Retina (tissue), 1 donor: ENCODE data around the gene BAAT.
"Not testable (repeated sequence)": the region's sequence is repeated elsewhere in the genome, so short reads cannot be mapped to it uniquely, and the experiment has no call there.

Source experiments
- DNase-seq: peaks from one replicate; pipeline ENCODE4 v3.0.0-alpha.2; 2016

Gene BAAT

GRCh38 chr9:101359679-101360078 lies 25.1 kb downstream of the BAAT start:
- no peak for DNase-seq

GRCh38 chr9:101356619-101357018 lies 28.2 kb downstream of the BAAT start:
- DNase-seq, result no peak

GRCh38 chr9:101354765-101355708 lies 29.8 kb downstream of the BAAT start:
- no peak for DNase-seq

- no peak for DNase-seq
Measured at GRCh38 chr9:101354143-101354764, 30.6 kb downstream of the BAAT start.

GRCh38 chr9:101353683-101354082 lies 31.1 kb downstream of the BAAT start:
- no peak for DNase-seq

GRCh38 chr9:101352892-101353463 lies 31.8 kb downstream of the BAAT start:
- DNase-seq, result no peak

GRCh38 chr9:101350285-101350684 lies 34.5 kb downstream of the BAAT start:
- DNase-seq, result no peak

GRCh38 chr9:101342595-101342994 lies 42.2 kb downstream of the BAAT start:
- no peak for DNase-seq

- DNase-seq, result no peak
Measured at GRCh38 chr9:101341958-101342357, 42.8 kb downstream of the BAAT start.

GRCh38 chr9:101337237-101337636 lies 47.6 kb downstream of the BAAT start:
- DNase-seq, result no peak

- DNase-seq, result no peak
Measured at GRCh38 chr9:101336091-101336490, 48.7 kb downstream of the BAAT start.

GRCh38 chr9:101333926-101334702 lies 50.7 kb downstream of the BAAT start:
- no peak for DNase-seq

GRCh38 chr9:101333490-101333889 lies 51.3 kb downstream of the BAAT start:
- no peak for DNase-seq

GRCh38 chr9:101332362-101332761 lies 52.4 kb downstream of the BAAT start:
- no peak for DNase-seq

GRCh38 chr9:101327422-101327909 lies 57.3 kb downstream of the BAAT start:
- not testable (repeated sequence) for DNase-seq

GRCh38 chr9:101326501-101326900 lies 58.3 kb downstream of the BAAT start:
- DNase-seq, result no peak

- no peak for DNase-seq
Measured at GRCh38 chr9:101326035-101326434, 58.8 kb downstream of the BAAT start.

- DNase-seq, result no peak
Measured at GRCh38 chr9:101325053-101325452, 59.8 kb downstream of the BAAT start.

- no peak for DNase-seq
Measured at GRCh38 chr9:101324245-101324804, 60.5 kb downstream of the BAAT start.

GRCh38 chr9:101323129-101323528 lies 61.7 kb downstream of the BAAT start:
- no peak for DNase-seq

GRCh38 chr9:101317735-101318134 lies 67.1 kb downstream of the BAAT start:
- no peak for DNase-seq

- no peak for DNase-seq
Measured at GRCh38 chr9:101315112-101315450, 69.7 kb downstream of the BAAT start.

GRCh38 chr9:101312661-101313060 lies 72.1 kb downstream of the BAAT start:
- no peak for DNase-seq
